B cell (primary cell): ENCODE measurements around the gene NCOA4. TPM values are rescaled to one million over a fixed set of nuclear protein-coding genes. Genes with fewer than 3 reads are reported as not detected.
"Not testable (repeated sequence)": the region's sequence is repeated elsewhere in the genome, so short reads cannot be mapped to it uniquely, and the experiment has no call there.

Experiments
- ATAC-seq: fragments of 200-7000 bp; cut with Tn5 transposase; one replicate; pipeline ENCODE4 v1.10.0; 2021; ENCODE audit warnings: low read depth, mild to moderate bottlenecking, moderate number of reproducible peaks, moderate library complexity
- CTCF ChIA-PET: fragments of 350-600 bp; sonication (Branson Sonifier 250); formaldehyde crosslinking; loops from one replicate; lab custom pipeline; 2021; ENCODE audit warnings: antibody characterized with exemption, inconsistent platforms; lab: Charles Lee
- POLR2A ChIA-PET: fragments of 350-600 bp; sonication (Branson Sonifier 250); formaldehyde crosslinking; loops from one replicate; lab custom pipeline; 2021; ENCODE audit warnings: antibody characterized with exemption; lab: Charles Lee
- DNase-seq: peaks from one replicate; pipeline ENCODE4 v3.0.0; 2013
- H2AFZ ChIP-seq: 2 replicates; pipeline ENCODE4 v1.6.1; 2012; ENCODE audit warnings: mild to moderate bottlenecking, low read depth, low read length; ENCODE audit not compliant: insufficient read depth, poor library complexity, severe bottlenecking
- H3K27ac ChIP-seq, 2 donors: 1 replicate in 1 of 2; 2 replicates in 1 of 2; pipeline ENCODE4 v1.5.1; 2012 to 2013; ENCODE audit warnings: low read length in 2 of 2, mild to moderate bottlenecking in 2 of 2, moderate library complexity in 1 of 2
- H3K27me3 ChIP-seq, 4 experiments: fragments of 200-600 bp in 1 of 4; sonication (generic) in 1 of 4; replicated peaks in 1 of 4; 1 replicate in 2 of 4; 2 replicates in 2 of 4; pipeline versions ENCODE4 v1.6.1 to v1.7.0; 2013 to 2016; ENCODE audit warnings: low read length in 3 of 4, mild to moderate bottlenecking in 2 of 4, mixed read lengths in 1 of 4, moderate library complexity in 1 of 4; ENCODE audit not compliant: insufficient read depth in 4 of 4, control insufficient read depth in 3 of 4; ENCODE audit errors: control extremely low read depth in 1 of 4
- H3K36me3 ChIP-seq, 2 experiments: replicated peaks in 1 of 2; 1 replicate in 1 of 2; 2 replicates in 1 of 2; pipeline versions ENCODE4 v1.6.1 to v1.7.1; 2013; ENCODE audit warnings: low read length in 1 of 2; ENCODE audit not compliant: insufficient read depth in 2 of 2, control insufficient read depth in 1 of 2; ENCODE audit errors: control extremely low read depth in 1 of 2, extremely low read depth in 1 of 2
- H3K4me1 ChIP-seq, 2 donors: fragments of 200-600 bp in 1 of 2; sonication (generic) in 1 of 2; 1 replicate in 1 of 2; 2 replicates in 1 of 2; pipeline versions ENCODE4 v1.5.1 to v1.6.1; 2013 to 2017; ENCODE audit warnings: low read length in 2 of 2; ENCODE audit not compliant: control insufficient read depth in 2 of 2, insufficient read depth in 2 of 2
- H3K4me2 ChIP-seq: replicated peaks from 2 replicates; pipeline ENCODE3; 2012; ENCODE audit warnings: mild to moderate bottlenecking, low read depth, low read length; ENCODE audit not compliant: poor library complexity, severe bottlenecking
- H3K4me3 ChIP-seq, 5 experiments: fragments of 200-600 bp in 1 of 5; sonication (generic) in 1 of 5; 1 replicate in 3 of 5; 2 replicates in 2 of 5; pipeline versions ENCODE4 v1.5.1 to v1.7.0; 2011 to 2016; ENCODE audit warnings: low read length in 4 of 5, mild to moderate bottlenecking in 4 of 5, low read depth in 2 of 5, control low read depth in 1 of 5, moderate library complexity in 1 of 5; ENCODE audit not compliant: insufficient read depth in 1 of 5; ENCODE audit errors: control extremely low read depth in 1 of 5, extremely low read depth in 1 of 5
- H3K79me2 ChIP-seq: fragments of 200-600 bp; sonication (generic); one replicate; pipeline ENCODE4 v1.6.0; 2016; ENCODE audit warnings: low read length; ENCODE audit not compliant: control insufficient read depth, insufficient read depth
- H3K9ac ChIP-seq: fragments of 200-600 bp; sonication (generic); 2 replicates; pipeline ENCODE4 v1.6.1; 2017; ENCODE audit warnings: mild to moderate bottlenecking, low read length, moderate library complexity
- H3K9me3 ChIP-seq, 3 donors: one replicate each; pipeline versions ENCODE4 v1.6.1 to v1.7.1; 2013; ENCODE audit warnings: low read length in 2 of 3; ENCODE audit not compliant: control insufficient read depth in 2 of 3, insufficient read depth in 1 of 3; ENCODE audit errors: control extremely low read depth in 1 of 3
- H4K20me1 ChIP-seq: 2 replicates; pipeline ENCODE4 v1.6.0; 2012; ENCODE audit warnings: mild to moderate bottlenecking, low read length; ENCODE audit not compliant: insufficient read depth, control insufficient read depth, poor library complexity, severe bottlenecking
- H3K27ac Mint-ChIP-seq: one replicate; pipeline ENCODE4 v1.8.0; 2021; ENCODE audit warnings: mixed read lengths
- H3K27me3 Mint-ChIP-seq: one replicate; pipeline ENCODE4 v1.8.0; 2021; ENCODE audit warnings: mixed read lengths
- H3K4me1 Mint-ChIP-seq: one replicate; pipeline ENCODE4 v1.8.0; 2021; ENCODE audit warnings: mixed read lengths
- H3K4me3 Mint-ChIP-seq: one replicate; pipeline ENCODE4 v1.8.0; 2021; ENCODE audit warnings: mixed read lengths
- H3K9me3 Mint-ChIP-seq: one replicate; pipeline ENCODE4 v1.8.0; 2022; ENCODE audit warnings: mixed read lengths; ENCODE audit not compliant: insufficient read depth
- CTCF ChIP-seq: fragments of 200-600 bp; IDR thresholded peaks from one replicate; pipeline ENCODE4 v1.8.0; 2022; ENCODE audit warnings: antibody characterized with exemption, mild to moderate bottlenecking
- EZH2 ChIP-seq: IDR thresholded peaks from 2 replicates; pipeline ENCODE4 v1.6.1; 2012; ENCODE audit warnings: borderline replicate concordance, low read depth, mild to moderate bottlenecking, moderate library complexity, low read length; ENCODE audit not compliant: insufficient read depth, poor library complexity, severe bottlenecking
- WGBS: methylation state at CpG from one replicate; pipeline ENCODE4 v1.1.5; 2013; ENCODE audit warnings: missing lambda C conversion rate; ENCODE audit not compliant: insufficient coverage; 5-methylcytosine and 5-hydroxymethylcytosine counted together
- intact Hi-C: fragments of 100-400 bp; cut with micrococcal nuclease; formaldehyde crosslinking; loops from one replicate; pipeline ENCODE4 v1.10.0; 2022
- polyA plus RNA-seq: library from polyadenylated mRNA; depleted of rRNA; stranded (reverse); fragments of >200 nt; gene quantifications from 2 replicates; pipeline ENCODE4 v1.2.3, GENCODE V29; 2012
- total RNA-seq, 2 donors: library from RNA; stranded (reverse); fragments of 120-200 nt in 1 of 2; gene quantifications; 1 replicate in 1 of 2; 2 replicates in 1 of 2; pipeline versions ENCODE4 v1.2.3 to v1.2.4, GENCODE V29; 2013 to 2022

NCOA4 gene
- total and polyA plus RNA-seq, 2 donors (not counting 1 experiment from before 2014, with no cell fraction given): 27.1 to 69.7 TPM

DNA sequence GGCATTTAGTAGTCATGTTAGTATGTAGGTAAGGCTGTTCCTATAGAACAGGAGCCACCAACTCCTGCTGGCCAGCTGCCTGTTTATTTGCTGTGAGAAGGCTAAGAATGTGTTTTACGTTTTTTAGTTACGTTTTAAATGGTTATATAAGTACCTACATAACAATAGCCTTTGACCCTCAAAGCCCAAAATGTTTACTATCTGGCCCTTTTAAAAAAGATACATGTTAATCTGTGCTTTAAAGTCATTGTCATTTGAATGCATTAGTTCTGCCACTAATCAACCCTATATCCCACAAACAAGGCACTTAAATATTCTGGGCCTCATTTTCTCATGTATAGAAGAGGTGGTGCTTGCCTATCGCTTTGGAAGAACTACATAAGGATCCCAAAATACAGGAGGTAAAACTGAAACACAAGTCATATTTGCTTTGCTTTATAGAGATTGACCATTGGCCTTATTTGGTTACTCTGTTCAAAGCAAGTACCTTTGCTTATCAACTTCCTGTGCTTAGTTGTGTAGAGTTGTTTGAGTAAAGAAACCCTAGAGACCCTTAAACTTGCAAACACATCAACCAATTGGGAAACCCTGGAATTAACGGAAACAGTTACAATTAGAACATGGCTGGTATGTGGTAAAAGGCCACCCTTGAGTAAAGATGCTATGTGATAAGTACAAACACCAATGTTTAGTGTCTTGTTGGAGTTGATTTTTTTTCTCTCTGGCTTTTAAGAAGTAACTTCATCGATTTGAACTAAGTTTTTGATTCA is 32.2 kb downstream of the NCOA4 start:
- Histone ChIP-seq H2AFZ (no peak overlapping the region), H3K27me3 (no peaks in the 10 kb centered on the region), H3K79me2 (no peaks in the 10 kb centered on the region), H3K4me3 (no peak overlapping the region), H4K20me1 (no peaks in the 10 kb centered on the region), H3K27ac (no peak overlapping the region), H3K4me2 (no peak overlapping the region), H3K4me1 (no peaks in the 10 kb centered on the region), H3K9ac (no peak overlapping the region), H3K36me3 (peaks cover 15 to 36% of the 10 kb centered on the region in 2 experiments), H3K9me3 (peaks cover 0 to 5% (median 0%) of the 10 kb centered on the region in 3 donors)
- TF ChIP-seq CTCF (no peak), EZH2 (no peak)
- H3K9me3 Mint-ChIP-seq: no peaks in the 10 kb centered on the region
- no peak for DNase-seq
- POLR2A ChIA-PET: no interaction called here
- no CpG with 5 or more reads among the region's 5 CpGs for WGBS
- intact Hi-C loops: no loop called here
- ATAC-seq: no peak
- CTCF ChIA-PET: interaction anchor here (0.6 kb wide), 1 partner anchor 30 kb away, joined by 4 read pairs; no protein-coding TSS in a partner anchor
- H3K4me1 Mint-ChIP-seq: no peaks in the 10 kb centered on the region
- H3K4me3 Mint-ChIP-seq: no peak overlapping the region
- H3K27me3 Mint-ChIP-seq: no peaks in the 10 kb centered on the region
- H3K27ac Mint-ChIP-seq: no peak overlapping the region

GRCh38 chr10:45997557-45997956 is 32.9 kb downstream of the NCOA4 start:
- peak overlapping the region; percentile 4 for H3K27ac Mint-ChIP-seq
- no peaks in the 10 kb centered on the region for H3K27me3 ChIP-seq
- no peaks in the 10 kb centered on the region for H3K4me1 Mint-ChIP-seq
- intact Hi-C loops: no loop called here
- H3K79me2 ChIP-seq: no peaks in the 10 kb centered on the region
- TF ChIP-seq CTCF: no peak
- no peak for TF ChIP-seq EZH2
- H3K9me3 ChIP-seq: peaks cover 0 to 5% (median 0%) of the 10 kb centered on the region in 3 donors
- no peaks in the 10 kb centered on the region for H4K20me1 ChIP-seq
- no peaks in the 10 kb centered on the region for H3K9me3 Mint-ChIP-seq
- peaks cover 13 to 32% of the 10 kb centered on the region in 2 experiments for H3K36me3 ChIP-seq
- H3K9ac ChIP-seq: no peak overlapping the region
- H3K27ac ChIP-seq: no peak overlapping the region
- H3K4me3 ChIP-seq: no peak overlapping the region
- WGBS: no CpG with 5 or more reads among the region's 4 CpGs
- no peak overlapping the region for H2AFZ ChIP-seq
- ChIA-PET POLR2A (no interaction called here), CTCF (no interaction called here)
- DNase-seq (no peak), ATAC-seq (no peak)
- no peak overlapping the region for H3K4me2 ChIP-seq
- H3K4me1 ChIP-seq: no peaks in the 10 kb centered on the region
- H3K4me3 Mint-ChIP-seq: no peak overlapping the region
- H3K27me3 Mint-ChIP-seq: no peaks in the 10 kb centered on the region

DNA sequence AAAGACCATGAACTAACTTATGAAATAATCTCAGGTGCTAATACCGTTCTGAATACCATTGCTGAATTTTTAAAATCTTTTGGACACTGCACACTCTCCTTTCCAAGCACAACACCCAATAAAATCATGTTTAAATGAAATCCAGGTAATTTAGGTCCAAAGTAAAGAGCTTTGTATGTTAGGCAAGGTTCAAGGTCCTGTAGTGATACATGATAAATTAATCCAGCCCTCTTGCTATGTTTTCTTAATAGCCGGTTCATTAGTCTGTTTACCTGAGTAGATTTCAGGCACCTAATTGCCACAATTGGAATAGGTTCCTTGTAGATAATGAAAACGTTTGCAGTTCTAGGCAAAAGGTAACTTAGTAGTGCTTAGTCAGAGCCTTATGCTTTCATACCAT is 44.8 kb downstream of the NCOA4 start:
- H2AFZ ChIP-seq, H3K4me3 ChIP-seq, H3K4me3 Mint-ChIP-seq, H3K27ac Mint-ChIP-seq, H3K27me3 Mint-ChIP-seq, H3K9ac ChIP-seq, H3K79me2 ChIP-seq, DNase-seq, H3K9me3 ChIP-seq, intact Hi-C loops, ATAC-seq, H3K27me3 ChIP-seq, H3K9me3 Mint-ChIP-seq, H3K4me2 ChIP-seq, H3K27ac ChIP-seq, H3K4me1 ChIP-seq, CTCF ChIA-PET, H3K4me1 Mint-ChIP-seq, POLR2A ChIA-PET, H4K20me1 ChIP-seq: not testable (repeated sequence)
- H3K36me3 ChIP-seq: peaks cover 0 to 16% of the 10 kb centered on the region in 2 experiments
- WGBS: no CpG with 5 or more reads among the region's 3 CpGs
